Measurements from ENCODE around the gene BIRC5. TPM values are rescaled to one million over a fixed set of nuclear protein-coding genes. Genes with fewer than 3 reads are reported as not detected.

BIRC5 gene
- total RNA-seq, 1 experiment from 2014 or later, result 140 TPM

GRCh38 chr17:78196716-78197115 lies 17.3 kb upstream of the BIRC5 start (continued):
- TF ChIP-seq EZH2 (IDR thresholded peaks at IDR 0.05), result no peak

GRCh38 chr17:78197147-78197832 lies 16.8 kb upstream of the BIRC5 start:
- no peak for DNase-seq (ENCODE audit: low read depth, low spot score)
- intact Hi-C loops (cut with micrococcal nuclease), result no loop called here
- no TSS peak for BruUV-seq (replicated peaks)
- ChIA-PET RAD21 (ENCODE audit: low non-redundant PET in 1 of 2, low total read pairs in 2 of 2, uncharacterized antibody in 2 of 2, unreplicated experiment in 2 of 2) (no interaction called here), POLR2A (interaction anchor here (6.1 kb wide), 1 partner anchor 10 kb away, joined by 77 read pairs; the partner anchor contains the start of genes AFMID and TK1), CTCF (interaction anchor here (1.5 to 2.5 kb wide), 2 partner anchors 10 to 112 kb away, joined by 4 to 11 read pairs; partner anchors contain the start of genes AFMID and TK1)
- no peak overlapping the region for H2AFZ ChIP-seq (ENCODE audit: low read depth, low read length, poor library complexity, severe bottlenecking)
- ATAC-seq, result no peak
- H3K4me3 ChIP-seq (replicated peaks in 1 of 2; ENCODE audit: low read depth in 1 of 2, low read length in 2 of 2), result no peak overlapping the region
- peaks cover 21 to 34% of the 10 kb centered on the region in 2 experiments for H3K4me1 ChIP-seq (ENCODE audit: control insufficient read depth in 1 of 2, insufficient read depth in 2 of 2, low read length in 2 of 2)
- H3K27me3 ChIP-seq (ENCODE audit: insufficient read depth, low read length), result no peaks in the 10 kb centered on the region
- H3K79me2 ChIP-seq (ENCODE audit: insufficient read depth, low read length), result peaks cover 37% of the 10 kb centered on the region
- H3K27ac ChIP-seq (ENCODE audit: low read depth, low read length), result peak overlapping the region; percentile 79
- no peaks in the 10 kb centered on the region for H3K9me3 ChIP-seq (ENCODE audit: control insufficient read depth in 1 of 2, insufficient read depth in 1 of 2, low read depth in 1 of 2, low read length in 2 of 2)
- H3K4me2 ChIP-seq (ENCODE audit: low read length), result no peak overlapping the region
- no peak overlapping the region for H3K9ac ChIP-seq (ENCODE audit: low read length)
- H3K9me2 ChIP-seq (ENCODE audit: insufficient read depth), result no peaks in the 10 kb centered on the region
- peaks cover 11 to 13% of the 10 kb centered on the region in 2 experiments; a peak in 3 of 4 replicates for H3K36me3 ChIP-seq (ENCODE audit: control insufficient read depth in 1 of 2, insufficient read depth in 2 of 2, low read length in 2 of 2)
- no peak for TF ChIP-seq EZH2 (IDR thresholded peaks at IDR 0.05)
- TF ChIP-seq SRF (IDR thresholded peaks at IDR 0.05; ENCODE audit: low read depth), result no peak
- no peak for TF ChIP-seq CBX3 (IDR thresholded peaks at IDR 0.05; ENCODE audit: low read depth)
- no peak for TF ChIP-seq REST (IDR thresholded peaks at IDR 0.05; ENCODE audit: low read depth)
- TF ChIP-seq SP1 (IDR thresholded peaks at IDR 0.05; ENCODE audit: low read depth), result no peak
- no peak for TF ChIP-seq YY1 (IDR thresholded peaks at IDR 0.05; ENCODE audit: extremely low read depth, insufficient replicate concordance, low read depth, low read length)
- no peak for TF ChIP-seq EZH2phosphoT487 (IDR thresholded peaks at IDR 0.05; ENCODE audit: borderline replicate concordance)
- no peak for TF ChIP-seq MAX (IDR thresholded peaks at IDR 0.05)
- TF ChIP-seq ATF3 (IDR thresholded peaks at IDR 0.05), result no peak
- no peak for TF ChIP-seq CEBPB (IDR thresholded peaks at IDR 0.05; ENCODE audit: low read depth)
- TF ChIP-seq POLR2A (IDR thresholded peaks at IDR 0.05; ENCODE audit: borderline replicate concordance, extremely low read depth, insufficient read depth, insufficient read length), result no peak
- no peak for TF ChIP-seq EGR1 (IDR thresholded peaks at IDR 0.05; ENCODE audit: low read depth)
- TF ChIP-seq JUND (IDR thresholded peaks at IDR 0.05), result no peak
- H4K20me1 ChIP-seq (ENCODE audit: insufficient read depth), result no peaks in the 10 kb centered on the region

All from HCT116 (cell line).